OCI-M1 (cell line): ENCODE measurements around the gene UBASH3B.
"Not testable (repeated sequence)": the region's sequence is repeated elsewhere in the genome, so short reads cannot be mapped to it uniquely, and the experiment has no call there.

Experiments used
- DNase-seq: peaks from one replicate; lab custom pipeline; 2025; lab: John Stamatoyannopoulos, UW

Gene UBASH3B

GRCh38 chr11:122813894-122814270 lies 158.4 kb downstream of the UBASH3B start:
- no peak for DNase-seq

DNA sequence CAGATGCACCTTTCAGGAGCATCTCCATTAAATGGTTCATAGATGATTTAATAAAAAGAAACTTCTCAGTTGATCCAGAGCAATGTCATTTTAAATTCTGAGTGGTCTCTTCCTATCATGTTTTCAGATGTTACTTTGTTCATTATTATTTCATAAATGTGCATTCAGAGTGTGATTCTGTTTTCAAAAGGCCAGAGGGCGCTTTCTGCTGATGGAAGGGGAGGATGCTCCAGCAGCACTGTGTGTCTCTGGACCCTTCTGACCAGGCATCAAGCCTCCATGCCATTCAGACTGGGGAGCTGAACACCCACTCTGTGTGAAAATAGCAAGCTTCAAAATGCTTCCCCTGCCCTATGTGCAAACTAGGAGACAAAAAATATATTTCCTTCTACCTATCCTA lies 158.9 kb downstream of the UBASH3B start:
- no peak for DNase-seq

DNA sequence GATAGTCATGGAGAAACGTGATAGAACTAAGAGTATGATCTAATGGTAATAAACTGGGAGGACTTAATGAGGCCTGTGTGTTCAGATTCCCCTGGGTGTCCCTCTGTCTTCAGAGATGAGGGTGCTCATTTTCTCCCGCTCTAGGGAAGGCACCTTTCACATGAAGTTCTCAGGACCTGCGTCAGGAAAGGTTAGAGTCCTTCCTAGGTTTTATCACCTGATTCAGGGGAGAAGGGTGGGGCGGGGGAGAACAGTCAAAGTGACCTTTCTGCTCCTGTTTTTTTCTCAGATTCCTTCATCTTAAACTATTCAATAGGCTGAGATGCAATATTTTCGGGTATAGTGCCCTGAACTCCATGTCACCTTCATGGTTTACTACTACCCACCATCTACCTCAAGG lies 160.4 kb downstream of the UBASH3B start:
- DNase-seq = no peak

DNA sequence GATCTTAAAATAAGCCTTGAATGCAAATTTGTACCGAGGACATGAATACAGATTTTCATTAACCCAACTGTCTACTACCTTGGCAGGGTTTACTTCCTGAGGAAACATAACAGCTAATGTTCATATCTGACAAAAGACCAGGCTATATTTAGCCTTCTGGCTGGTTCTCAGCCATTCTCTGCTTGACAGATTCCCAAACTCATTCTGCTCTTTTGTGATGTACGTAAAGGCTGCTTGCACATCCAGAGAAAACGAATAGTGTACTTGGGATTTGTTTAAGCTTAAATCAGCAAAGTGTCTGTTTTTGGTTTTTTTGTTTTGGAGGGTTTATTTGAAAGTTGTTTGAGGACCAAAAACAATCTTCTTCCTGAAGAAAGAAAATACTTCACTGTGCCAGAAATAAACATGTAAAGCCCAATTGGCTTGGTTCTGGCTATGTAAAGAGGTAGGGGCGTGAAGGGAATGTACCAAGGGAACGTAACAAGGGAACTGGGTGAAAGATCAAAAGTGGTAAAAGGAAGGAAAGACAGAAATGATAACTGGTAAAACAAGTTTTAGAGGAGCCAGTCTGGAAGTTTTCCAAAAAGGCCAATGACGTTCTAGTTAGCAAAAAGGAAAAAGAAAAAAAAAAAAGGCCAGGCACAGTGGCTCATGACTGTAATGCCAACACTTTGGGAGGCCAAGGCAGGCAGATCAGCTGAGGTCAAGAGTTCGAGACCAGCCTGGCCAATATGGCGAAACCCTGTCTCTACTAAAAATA lies 161.4 kb downstream of the UBASH3B start:
- DNase-seq = no peak

GRCh38 chr11:122820158-122820557 lies 164.6 kb downstream of the UBASH3B start:
- DNase-seq = peak; percentile 11

GRCh38 chr11:122821169-122821568 lies 165.6 kb downstream of the UBASH3B start:
- no peak for DNase-seq

DNA sequence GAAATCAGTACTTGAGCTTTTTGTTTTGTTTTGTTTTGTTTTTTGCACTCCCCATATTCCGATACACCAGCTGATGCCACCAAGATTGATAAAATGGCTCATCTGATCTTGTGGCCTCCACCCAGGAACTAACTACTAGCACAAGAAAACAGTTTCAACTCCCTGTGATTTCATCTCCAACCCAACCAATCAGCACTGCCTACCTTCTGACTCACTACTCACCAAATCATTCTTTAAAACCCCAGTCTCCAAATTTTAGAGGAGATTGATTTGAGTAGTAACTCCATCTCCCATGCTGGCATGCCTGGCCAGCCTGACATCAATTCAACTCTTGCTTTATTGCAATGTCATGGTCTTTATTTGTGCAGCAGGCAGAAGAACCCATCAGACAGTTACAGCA lies 166.7 kb downstream of the UBASH3B start:
- no peak for DNase-seq

DNA sequence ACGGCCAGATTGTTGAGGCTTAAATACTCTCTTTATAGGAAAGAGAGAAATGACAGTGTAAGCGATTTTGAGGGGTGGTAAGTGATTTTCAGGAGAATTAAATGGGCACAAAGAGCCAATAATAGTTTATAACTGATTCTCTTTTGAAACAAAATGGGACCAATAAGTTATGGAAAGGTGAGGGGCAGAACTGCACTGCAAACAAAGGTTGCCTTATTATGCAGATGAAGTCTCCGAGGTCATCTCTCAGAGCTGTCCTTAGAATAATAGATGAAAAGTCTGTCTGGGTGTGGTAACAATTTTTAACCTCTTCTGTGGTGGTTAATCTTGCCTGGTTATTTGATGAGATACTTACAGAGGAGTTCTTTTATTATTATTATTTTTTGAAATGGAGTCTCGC lies 168.0 kb downstream of the UBASH3B start:
- no peak for DNase-seq

DNA sequence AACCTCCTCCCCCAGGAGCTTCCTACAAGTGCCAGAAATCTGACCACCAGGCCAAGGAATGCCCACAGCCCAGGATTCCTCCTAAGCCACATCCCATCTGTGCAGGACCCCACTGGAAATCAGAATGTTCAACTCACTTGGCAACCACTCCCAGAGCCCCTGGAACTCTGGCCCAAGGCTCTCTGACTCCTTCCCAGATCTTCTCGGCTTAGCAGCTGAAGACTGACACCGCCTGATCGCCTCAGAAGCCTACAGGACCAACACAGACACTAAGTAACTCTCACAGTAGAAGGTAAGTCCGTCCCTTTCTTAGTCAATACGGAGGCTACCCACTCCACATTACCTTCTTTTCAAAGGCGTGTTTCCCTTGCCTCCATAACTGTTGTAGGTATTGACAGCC lies 173.8 kb downstream of the UBASH3B start:
- DNase-seq = not testable (repeated sequence)

DNA sequence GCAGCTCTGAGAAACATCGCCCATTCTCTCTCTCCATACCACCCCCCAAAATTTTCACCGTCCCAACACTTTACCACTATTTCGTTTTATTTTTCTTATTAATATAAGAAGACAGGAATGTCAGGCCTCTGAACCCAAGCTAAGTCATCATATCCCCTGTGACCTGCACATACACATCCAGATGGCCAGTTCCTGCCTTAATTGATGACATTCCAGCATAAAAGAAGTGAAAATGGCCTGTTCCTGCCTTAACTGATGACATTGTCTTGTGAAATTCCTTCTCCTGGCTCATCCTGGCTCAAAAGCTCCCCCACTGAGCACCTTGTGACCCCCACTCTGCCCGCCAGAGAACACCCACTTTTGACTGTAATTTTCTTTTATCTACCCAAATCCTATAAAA lies 176.8 kb downstream of the UBASH3B start:
- not testable (repeated sequence) for DNase-seq

GRCh38 chr11:122832721-122833470 lies 177.4 kb downstream of the UBASH3B start:
- peak; percentile 27 for DNase-seq

- DNase-seq = peak; percentile 26
These were observed 178.4 kb downstream of the UBASH3B start for GRCh38 chr11:122833846-122834464.

- DNase-seq = no peak
These were observed 181.4 kb downstream of the UBASH3B start for GRCh38 chr11:122836916-122837315.

GRCh38 chr11:122837528-122838346 lies 182.2 kb downstream of the UBASH3B start:
- no peak for DNase-seq

GRCh38 chr11:122843281-122844141 lies 188.0 kb downstream of the UBASH3B start:
- no peak for DNase-seq

DNA sequence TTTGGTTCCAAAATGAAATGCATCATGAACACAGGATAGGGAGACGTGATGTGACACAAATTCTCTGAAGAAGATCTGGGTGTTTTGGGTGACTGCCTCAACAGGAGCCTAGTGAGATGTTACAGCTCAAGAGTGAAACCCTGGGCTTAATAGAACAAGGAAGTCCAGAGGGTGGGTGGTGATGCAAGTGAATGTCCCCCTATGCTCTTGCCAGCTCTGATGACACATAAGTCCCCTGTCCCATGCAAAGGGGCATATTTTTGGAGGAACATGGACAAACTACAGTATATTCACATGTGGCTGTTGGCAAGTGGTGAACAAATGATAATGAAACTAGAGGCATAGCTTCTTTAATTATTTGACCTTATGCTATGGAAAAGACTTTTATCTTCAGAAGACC lies 191.9 kb downstream of the UBASH3B start:
- no peak for DNase-seq

GRCh38 chr11:122848186-122848585 lies 192.7 kb downstream of the UBASH3B start:
- no peak for DNase-seq

GRCh38 chr11:122850076-122850631 lies 194.6 kb downstream of the UBASH3B start:
- DNase-seq = no peak

DNA sequence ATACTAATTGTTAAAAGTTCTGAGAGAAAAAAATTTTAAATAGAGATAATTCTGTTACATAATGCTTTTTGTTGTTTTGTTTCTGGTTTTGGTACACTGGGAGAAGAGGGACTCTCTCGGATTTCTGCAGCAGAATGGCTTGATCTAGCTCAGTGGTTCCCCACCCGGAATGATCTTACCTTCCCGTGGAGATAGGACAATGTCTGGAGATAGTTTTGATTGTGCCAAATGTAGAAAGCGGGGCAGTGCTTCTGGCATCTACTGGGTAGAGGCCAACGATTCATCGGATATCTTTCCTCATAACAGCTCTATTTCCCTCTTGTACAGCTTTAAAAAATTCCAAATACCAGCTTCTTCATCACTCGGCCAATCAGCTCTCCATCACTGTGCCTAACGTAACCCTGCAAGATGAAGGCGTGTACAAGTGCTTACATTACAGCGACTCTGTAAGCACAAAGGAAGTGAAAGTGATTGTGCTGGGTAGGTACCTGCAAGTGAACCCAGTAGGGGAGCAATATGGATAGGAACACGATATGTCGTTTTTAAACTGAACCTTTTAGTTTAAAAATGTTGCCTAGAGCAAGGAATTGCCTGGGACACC lies 195.9 kb downstream of the UBASH3B start:
- no peak for DNase-seq

DNA sequence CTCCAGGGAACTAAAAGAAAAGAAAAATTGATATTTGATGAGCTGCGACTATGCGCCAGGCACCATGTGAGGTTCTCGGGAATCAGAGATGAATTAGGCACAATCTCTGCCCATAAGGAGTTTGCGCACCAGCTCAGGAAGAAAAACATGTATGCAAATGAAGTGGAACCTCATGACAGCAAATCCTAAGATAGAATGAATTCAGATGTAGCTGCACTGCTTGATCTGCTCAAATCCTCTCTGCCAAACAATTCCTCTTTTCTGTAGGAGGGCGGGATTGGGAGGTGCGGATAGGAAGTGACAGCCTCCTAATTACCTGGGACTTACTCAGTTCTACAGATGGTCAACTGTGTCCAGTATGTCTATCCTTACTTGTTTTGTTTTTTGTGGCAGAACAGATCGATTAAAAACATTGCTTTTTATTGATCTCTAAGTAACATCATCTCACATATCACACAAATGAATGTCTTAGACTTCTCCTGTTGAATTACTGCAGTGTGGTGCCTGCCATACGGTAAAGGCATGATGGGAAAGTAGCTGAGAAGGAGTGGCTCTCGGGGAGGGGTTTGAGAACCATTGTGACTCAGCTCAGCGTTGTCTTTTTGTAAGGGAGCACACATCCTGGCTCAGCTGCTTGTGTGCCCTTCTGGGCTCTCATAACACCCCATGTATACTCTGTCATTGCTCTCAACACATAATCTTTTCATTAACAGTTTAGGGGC lies 196.7 kb downstream of the UBASH3B start:
- no peak for DNase-seq
